Effector memory CD4-positive, alpha-beta T cell (primary cell): ENCODE measurements around the gene AVEN.

Experiments used
- DNase-seq, 3 donors: peaks; one replicate each; pipeline ENCODE4 v3.0.0-alpha.2; 2020
- H3K27ac ChIP-seq: 2 replicates; pipeline ENCODE4 v1.7.0; 2013; ENCODE audit warnings: mild to moderate bottlenecking, low read length, moderate library complexity; ENCODE audit not compliant: insufficient read depth, poor library complexity, severe bottlenecking
- H3K27me3 ChIP-seq: replicated peaks from 2 replicates; pipeline ENCODE4 v1.7.0; 2013; ENCODE audit warnings: mild to moderate bottlenecking, low read length; ENCODE audit not compliant: insufficient read depth, control insufficient read depth, poor library complexity, severe bottlenecking
- H3K36me3 ChIP-seq: 2 replicates; pipeline ENCODE4 v1.7.0; 2013; ENCODE audit warnings: mild to moderate bottlenecking, low read length, moderate library complexity; ENCODE audit not compliant: control insufficient read depth, insufficient read depth
- H3K4me1 ChIP-seq: 2 replicates; pipeline ENCODE4 v1.7.0; 2013; ENCODE audit warnings: low read length, mild to moderate bottlenecking; ENCODE audit not compliant: control insufficient read depth, insufficient read depth, poor library complexity, severe bottlenecking
- H3K4me3 ChIP-seq: 2 replicates; pipeline ENCODE4 v1.7.0; 2013; ENCODE audit warnings: low read length, low read depth, mild to moderate bottlenecking; ENCODE audit not compliant: insufficient read depth, poor library complexity, severe bottlenecking
- H3K9me3 ChIP-seq: 2 replicates; pipeline ENCODE4 v1.7.0; 2013; ENCODE audit warnings: mild to moderate bottlenecking, low read length, moderate library complexity; ENCODE audit not compliant: control insufficient read depth

The AVEN gene

GRCh38 chr15:33846142-33846541 lies 192.9 kb downstream of the AVEN start:
- H3K9me3 ChIP-seq = no peaks in the 10 kb centered on the region
- H3K36me3 ChIP-seq = no peaks in the 10 kb centered on the region
- H3K4me3 ChIP-seq = no peak overlapping the region
- H3K4me1 ChIP-seq = no peaks in the 10 kb centered on the region
- H3K27ac ChIP-seq = no peak overlapping the region
- H3K27me3 ChIP-seq = no peaks in the 10 kb centered on the region
- DNase-seq = no peak

- Histone ChIP-seq H3K27me3 (no peaks in the 10 kb centered on the region), H3K27ac (no peak overlapping the region), H3K4me1 (no peaks in the 10 kb centered on the region), H3K9me3 (no peaks in the 10 kb centered on the region), H3K36me3 (no peaks in the 10 kb centered on the region), H3K4me3 (no peak overlapping the region)
- DNase-seq = no peak
Observed at GRCh38 chr15:33844597-33844996, 194.4 kb downstream of the AVEN start.

GRCh38 chr15:33844186-33844585 lies 194.8 kb downstream of the AVEN start:
- no peaks in the 10 kb centered on the region for H3K4me1 ChIP-seq
- H3K36me3 ChIP-seq = no peaks in the 10 kb centered on the region
- H3K27ac ChIP-seq = no peak overlapping the region
- DNase-seq = no peak
- no peaks in the 10 kb centered on the region for H3K27me3 ChIP-seq
- no peaks in the 10 kb centered on the region for H3K9me3 ChIP-seq
- H3K4me3 ChIP-seq = no peak overlapping the region

DNA sequence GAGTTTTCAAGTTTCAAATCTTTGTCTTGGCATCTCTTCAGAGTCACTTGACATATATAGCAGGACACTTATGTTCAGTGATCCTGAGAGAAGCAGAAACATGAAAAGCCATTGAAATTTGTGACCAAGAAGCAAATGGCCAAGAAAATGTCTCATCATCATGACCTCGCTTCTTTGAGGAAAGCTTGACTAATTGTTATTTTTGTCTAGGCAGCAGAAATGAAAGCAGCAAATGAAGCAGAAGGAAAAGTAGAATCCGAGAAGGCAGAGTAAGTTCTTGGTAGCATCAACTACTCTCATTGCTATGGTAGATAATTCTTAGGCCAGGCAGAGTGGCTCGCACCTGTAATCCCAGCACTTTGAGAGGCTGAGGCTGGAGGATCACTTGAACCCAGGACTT lies 198.4 kb downstream of the AVEN start:
- H3K4me1 ChIP-seq = no peaks in the 10 kb centered on the region
- H3K9me3 ChIP-seq = no peaks in the 10 kb centered on the region
- no peak overlapping the region for H3K27ac ChIP-seq
- no peaks in the 10 kb centered on the region for H3K36me3 ChIP-seq
- H3K27me3 ChIP-seq = no peaks in the 10 kb centered on the region
- no peak for DNase-seq
- no peak overlapping the region for H3K4me3 ChIP-seq

DNA sequence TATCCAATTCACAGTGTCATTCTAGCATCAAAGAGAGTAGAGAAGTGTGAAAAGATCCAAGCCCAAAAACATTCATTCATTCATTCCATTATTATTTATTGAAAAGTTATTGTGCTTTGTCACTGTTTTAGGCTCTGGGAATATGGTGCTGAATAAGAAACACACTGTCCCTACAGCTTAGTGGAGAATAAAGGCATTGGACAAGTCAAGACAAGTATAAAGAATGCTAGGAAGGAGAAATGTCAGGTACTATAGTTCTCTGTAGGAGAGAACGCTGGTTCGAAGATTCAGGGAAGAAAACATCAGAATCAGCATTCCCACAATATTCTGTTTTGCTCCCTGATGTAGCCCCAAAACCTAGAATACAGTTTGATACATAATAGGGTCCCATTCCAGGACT lies 199.5 kb downstream of the AVEN start:
- no peaks in the 10 kb centered on the region for H3K36me3 ChIP-seq
- no peaks in the 10 kb centered on the region for H3K9me3 ChIP-seq
- H3K27ac ChIP-seq = no peak overlapping the region
- no peak for DNase-seq
- no peaks in the 10 kb centered on the region for H3K4me1 ChIP-seq
- no peak overlapping the region for H3K4me3 ChIP-seq
- H3K27me3 ChIP-seq = no peaks in the 10 kb centered on the region

DNA sequence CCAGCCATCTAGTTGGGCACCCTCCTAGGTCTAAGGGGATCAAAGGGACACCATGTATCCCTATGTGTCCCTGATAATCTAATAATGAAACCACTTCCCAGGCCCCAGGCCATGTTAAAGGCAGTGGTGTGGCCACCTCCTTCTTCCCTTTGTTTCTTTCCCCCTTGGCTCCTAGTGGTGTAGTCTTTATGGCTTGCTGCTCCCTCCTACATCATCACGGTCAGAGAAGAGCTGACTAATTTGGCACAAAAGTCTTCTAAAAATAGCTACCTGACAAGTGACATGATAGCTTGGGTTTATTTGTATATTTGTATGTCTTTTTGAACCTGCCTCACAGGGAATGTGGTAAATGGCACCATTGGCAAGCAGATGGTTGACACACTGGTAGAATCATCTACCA lies 201.7 kb downstream of the AVEN start:
- Histone ChIP-seq H3K9me3 (no peaks in the 10 kb centered on the region), H3K36me3 (no peaks in the 10 kb centered on the region), H3K27me3 (no peaks in the 10 kb centered on the region), H3K4me3 (no peak overlapping the region), H3K4me1 (no peaks in the 10 kb centered on the region), H3K27ac (no peak overlapping the region)
- no peak for DNase-seq

DNA sequence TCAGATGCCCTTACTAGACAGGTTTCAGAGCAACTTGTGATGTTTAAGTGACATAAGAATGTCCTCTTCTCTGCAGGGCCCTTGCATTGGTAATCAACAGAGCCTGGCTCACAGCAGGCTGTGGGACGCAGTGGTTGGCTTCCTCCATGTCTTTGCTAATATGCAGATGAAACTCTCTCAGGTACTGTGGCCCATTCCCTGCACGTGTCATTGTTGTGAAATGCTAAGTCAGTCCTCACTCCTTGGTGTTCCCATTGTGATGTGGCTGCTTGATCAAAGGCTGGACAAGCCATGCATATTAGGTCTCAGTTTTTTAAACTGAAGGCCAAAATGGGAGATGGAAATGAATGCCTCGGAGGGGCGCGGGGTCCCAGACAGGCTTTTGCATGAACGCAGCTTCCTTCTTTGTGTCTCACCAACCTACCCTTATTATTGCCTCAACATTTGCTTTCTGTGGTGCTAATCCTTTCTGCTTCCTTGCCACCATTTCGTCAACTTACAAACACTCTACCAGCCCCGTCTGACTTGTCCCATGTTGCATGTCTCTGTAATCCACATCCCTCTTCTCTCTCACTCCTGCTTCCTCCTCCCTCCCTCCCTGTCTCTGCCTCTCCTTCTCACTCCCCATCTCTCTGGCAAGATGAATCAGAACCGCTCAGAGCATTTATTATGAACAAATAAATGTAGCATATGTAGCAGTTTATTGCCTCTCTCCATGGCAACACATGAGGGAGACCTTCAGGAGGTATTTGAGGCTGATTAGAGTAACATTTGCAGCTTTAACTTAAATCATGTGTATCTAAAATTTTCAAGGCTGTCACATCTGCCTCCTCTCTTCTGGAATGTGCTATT lies 203.9 kb downstream of the AVEN start:
- Histone ChIP-seq H3K27ac (no peak overlapping the region), H3K9me3 (no peaks in the 10 kb centered on the region), H3K4me1 (no peaks in the 10 kb centered on the region), H3K4me3 (no peak overlapping the region), H3K27me3 (no peaks in the 10 kb centered on the region), H3K36me3 (no peaks in the 10 kb centered on the region)
- DNase-seq = no peak

DNA sequence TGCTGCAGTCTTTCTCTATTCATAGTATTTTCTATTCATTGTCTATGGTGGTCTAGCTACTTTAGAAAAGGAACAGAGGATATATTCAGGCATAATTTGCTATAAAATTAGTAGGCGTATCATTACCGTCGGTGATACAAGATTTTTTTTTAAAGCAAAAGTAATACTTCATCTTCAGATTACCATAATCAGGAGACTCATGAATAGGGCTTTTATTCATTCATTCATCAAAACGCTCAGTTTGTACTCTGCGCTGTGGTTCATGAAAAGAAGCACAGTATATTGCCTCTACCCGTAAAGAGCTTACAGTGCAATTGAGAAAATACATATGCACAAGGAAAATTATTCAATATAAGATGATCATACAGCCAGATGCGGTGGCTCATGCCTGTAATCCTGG lies 207.4 kb downstream of the AVEN start:
- H3K4me1 ChIP-seq = no peaks in the 10 kb centered on the region
- H3K27ac ChIP-seq = no peak overlapping the region
- H3K9me3 ChIP-seq = no peaks in the 10 kb centered on the region
- no peak for DNase-seq
- H3K4me3 ChIP-seq = no peak overlapping the region
- H3K27me3 ChIP-seq = no peaks in the 10 kb centered on the region
- H3K36me3 ChIP-seq = no peaks in the 10 kb centered on the region

GRCh38 chr15:33830351-33830750 lies 208.7 kb downstream of the AVEN start:
- no peaks in the 10 kb centered on the region for H3K27me3 ChIP-seq
- no peak overlapping the region for H3K4me3 ChIP-seq
- DNase-seq = no peak
- H3K4me1 ChIP-seq = no peaks in the 10 kb centered on the region
- no peaks in the 10 kb centered on the region for H3K36me3 ChIP-seq
- H3K27ac ChIP-seq = no peak overlapping the region
- no peaks in the 10 kb centered on the region for H3K9me3 ChIP-seq

DNA sequence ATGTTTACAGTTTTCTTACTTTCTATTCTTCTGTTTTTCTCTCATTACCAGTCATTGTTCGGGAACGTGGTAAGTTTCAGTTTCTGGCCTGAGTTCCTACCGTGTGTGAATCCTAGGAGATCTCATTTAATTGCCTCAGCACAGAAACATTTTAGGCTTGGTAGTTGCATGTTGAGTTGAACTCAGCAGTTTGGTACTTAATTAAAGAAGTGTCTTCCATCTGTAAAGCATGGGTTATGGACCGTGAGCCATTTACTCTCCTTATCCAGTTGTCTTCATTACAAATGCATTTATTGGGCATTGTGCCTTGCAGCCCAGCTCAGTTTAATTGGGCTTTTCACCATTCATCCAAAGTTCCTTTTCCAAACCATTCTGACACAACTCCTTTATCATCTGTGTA lies 212.8 kb downstream of the AVEN start:
- no peak overlapping the region for H3K27ac ChIP-seq
- no peaks in the 10 kb centered on the region for H3K36me3 ChIP-seq
- DNase-seq = no peak
- no peaks in the 10 kb centered on the region for H3K4me1 ChIP-seq
- no peaks in the 10 kb centered on the region for H3K27me3 ChIP-seq
- no peak overlapping the region for H3K4me3 ChIP-seq
- no peaks in the 10 kb centered on the region for H3K9me3 ChIP-seq
